ENCODE results near the gene IL1B.
"Not testable (repeated sequence)": the region's sequence is repeated elsewhere in the genome, so short reads cannot be mapped to it uniquely, and the experiment has no call there.

Gene IL1B

GRCh38 chr2:112846031-112846430, 9.5 kb upstream of the IL1B start:
- no peaks in the 10 kb centered on the region for H3K27me3 ChIP-seq (ENCODE audit: control insufficient read depth, insufficient read depth, low read length)
- H3K9ac ChIP-seq (ENCODE audit: low read depth, low read length), result no peak overlapping the region
- H3K36me3 ChIP-seq (ENCODE audit: control insufficient read depth, insufficient read depth, low read length), result no peaks in the 10 kb centered on the region
- H3K4me3 ChIP-seq (ENCODE audit: low read depth, low read length), result no peak overlapping the region
- peaks cover 25% of the 10 kb centered on the region for H3K4me1 ChIP-seq (ENCODE audit: control insufficient read depth, insufficient read depth, low read length)
- H3K9me3 ChIP-seq (ENCODE audit: control insufficient read depth, insufficient read depth, low read length), result no peaks in the 10 kb centered on the region

DNA sequence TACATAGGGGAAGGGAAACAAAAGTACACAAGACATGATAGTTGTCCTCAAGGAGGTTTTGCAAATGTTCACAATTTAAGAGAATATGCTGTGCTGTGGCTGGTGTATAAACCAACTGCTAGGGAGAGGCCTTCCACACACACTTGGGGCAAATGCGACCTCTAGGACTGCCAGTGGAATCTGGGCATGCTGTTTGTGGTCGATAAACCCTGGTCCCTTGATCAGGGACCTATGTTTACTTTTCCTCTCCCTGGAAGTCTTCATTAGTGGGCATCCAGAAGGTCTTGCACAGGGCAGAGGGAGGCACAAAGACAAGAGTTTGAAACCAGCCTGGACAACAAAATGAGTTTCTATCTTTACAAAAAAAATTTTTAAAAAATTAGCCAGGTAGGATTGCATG, 7.3 kb upstream of the IL1B start:
- H3K4me3 ChIP-seq (ENCODE audit: low read depth, low read length), result no peak overlapping the region
- no peaks in the 10 kb centered on the region for H3K27me3 ChIP-seq (ENCODE audit: control insufficient read depth, insufficient read depth, low read length)
- no peaks in the 10 kb centered on the region for H3K9me3 ChIP-seq (ENCODE audit: control insufficient read depth, insufficient read depth, low read length)
- no peaks in the 10 kb centered on the region for H3K36me3 ChIP-seq (ENCODE audit: control insufficient read depth, insufficient read depth, low read length)
- peaks cover 9% of the 10 kb centered on the region for H3K4me1 ChIP-seq (ENCODE audit: control insufficient read depth, insufficient read depth, low read length)
- H3K9ac ChIP-seq (ENCODE audit: low read depth, low read length), result no peak overlapping the region

DNA sequence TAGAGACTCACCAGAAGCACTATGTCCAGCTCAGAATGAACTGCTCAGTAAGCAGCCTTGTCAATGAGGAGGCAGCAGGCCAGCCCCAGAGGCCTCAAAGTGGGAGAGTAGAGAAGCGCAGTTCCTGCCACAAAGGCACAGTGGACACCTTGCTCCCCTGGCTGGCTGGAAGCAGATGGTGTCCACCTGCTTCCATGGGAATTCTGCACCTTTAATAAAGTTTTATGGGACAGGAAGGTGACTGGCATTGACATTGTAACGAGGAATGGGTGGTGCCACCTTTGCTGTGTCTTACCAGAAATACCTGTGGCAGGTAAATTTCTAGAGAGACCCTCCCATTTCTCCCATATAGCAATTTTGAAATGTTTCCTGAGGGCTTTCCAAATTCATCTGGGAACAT, 6.7 kb upstream of the IL1B start:
- no peaks in the 10 kb centered on the region for H3K9me3 ChIP-seq (ENCODE audit: control insufficient read depth, insufficient read depth, low read length)
- H3K4me1 ChIP-seq (ENCODE audit: control insufficient read depth, insufficient read depth, low read length), result peaks cover 4% of the 10 kb centered on the region
- no peak overlapping the region for H3K9ac ChIP-seq (ENCODE audit: low read depth, low read length)
- H3K4me3 ChIP-seq (ENCODE audit: low read depth, low read length), result no peak overlapping the region
- H3K27me3 ChIP-seq (ENCODE audit: control insufficient read depth, insufficient read depth, low read length), result no peaks in the 10 kb centered on the region
- H3K36me3 ChIP-seq (ENCODE audit: control insufficient read depth, insufficient read depth, low read length), result no peaks in the 10 kb centered on the region

DNA sequence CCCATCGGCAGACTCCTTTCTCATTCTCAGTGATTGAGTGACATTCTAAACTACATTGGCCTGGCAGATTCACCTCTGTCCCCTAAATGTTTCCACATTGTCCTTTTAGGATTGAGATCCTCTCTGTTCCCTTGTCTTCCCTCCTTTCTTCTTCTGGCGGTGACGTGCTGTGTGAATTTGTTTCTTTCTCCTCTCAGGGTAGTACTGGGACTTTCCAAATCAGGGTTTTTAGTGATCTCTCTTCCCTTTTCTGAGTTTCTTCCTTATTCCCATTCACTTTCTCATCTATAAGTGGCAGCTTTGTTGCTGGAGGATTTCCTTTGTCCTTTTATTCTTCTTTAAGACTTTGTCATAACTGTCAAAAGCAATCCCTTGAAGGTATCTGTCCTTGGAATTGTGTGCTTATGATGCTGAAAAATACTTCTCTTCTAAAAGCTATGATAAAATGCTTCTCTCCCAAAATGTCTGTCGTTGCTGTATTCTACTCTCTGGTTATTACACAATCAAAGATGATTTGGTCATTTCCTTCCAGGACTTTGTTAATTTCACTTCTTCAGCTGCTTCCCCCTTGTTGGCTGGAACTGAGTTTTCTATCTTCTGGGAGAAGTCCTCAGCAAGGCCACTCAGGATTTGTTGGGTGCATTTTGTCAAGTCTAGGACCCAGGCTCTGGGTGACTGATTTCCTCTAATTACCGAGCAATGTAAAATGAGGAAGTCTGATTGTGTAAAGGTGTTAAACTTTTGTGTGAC, 4.9 kb upstream of the IL1B start:
- Histone ChIP-seq H3K9ac (ENCODE audit: low read depth, low read length) (no peak overlapping the region), H3K36me3 (ENCODE audit: control insufficient read depth, insufficient read depth, low read length) (no peaks in the 10 kb centered on the region), H3K27me3 (ENCODE audit: control insufficient read depth, insufficient read depth, low read length) (no peaks in the 10 kb centered on the region), H3K9me3 (ENCODE audit: control insufficient read depth, insufficient read depth, low read length) (no peaks in the 10 kb centered on the region), H3K4me3 (ENCODE audit: low read depth, low read length) (no peak overlapping the region), H3K4me1 (ENCODE audit: control insufficient read depth, insufficient read depth, low read length) (no peaks in the 10 kb centered on the region)

DNA sequence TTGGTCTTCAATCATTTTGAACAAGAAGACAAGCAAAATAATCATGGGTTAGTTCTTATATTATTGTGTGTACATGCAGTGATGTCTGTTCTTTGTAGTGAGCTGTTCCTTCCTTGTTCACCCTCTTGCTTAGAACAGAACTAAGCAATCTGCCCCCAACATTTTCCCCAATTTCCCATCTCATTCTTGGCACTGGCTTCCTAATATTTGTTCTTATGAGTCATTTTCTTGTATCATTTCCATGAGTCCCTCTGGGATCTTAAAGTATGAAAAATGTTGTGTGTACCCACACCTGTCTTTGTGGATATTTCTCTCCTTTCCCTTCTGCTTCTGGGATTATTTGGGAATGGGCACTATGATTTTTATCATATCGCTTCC, 3.5 kb upstream of the IL1B start:
- H3K4me3 ChIP-seq (ENCODE audit: low read depth, low read length), result no peak overlapping the region
- no peaks in the 10 kb centered on the region for H3K4me1 ChIP-seq (ENCODE audit: control insufficient read depth, insufficient read depth, low read length)
- H3K9me3 ChIP-seq (ENCODE audit: control insufficient read depth, insufficient read depth, low read length), result no peaks in the 10 kb centered on the region
- no peaks in the 10 kb centered on the region for H3K36me3 ChIP-seq (ENCODE audit: control insufficient read depth, insufficient read depth, low read length)
- H3K9ac ChIP-seq (ENCODE audit: low read depth, low read length), result no peak overlapping the region
- no peaks in the 10 kb centered on the region for H3K27me3 ChIP-seq (ENCODE audit: control insufficient read depth, insufficient read depth, low read length)

DNA sequence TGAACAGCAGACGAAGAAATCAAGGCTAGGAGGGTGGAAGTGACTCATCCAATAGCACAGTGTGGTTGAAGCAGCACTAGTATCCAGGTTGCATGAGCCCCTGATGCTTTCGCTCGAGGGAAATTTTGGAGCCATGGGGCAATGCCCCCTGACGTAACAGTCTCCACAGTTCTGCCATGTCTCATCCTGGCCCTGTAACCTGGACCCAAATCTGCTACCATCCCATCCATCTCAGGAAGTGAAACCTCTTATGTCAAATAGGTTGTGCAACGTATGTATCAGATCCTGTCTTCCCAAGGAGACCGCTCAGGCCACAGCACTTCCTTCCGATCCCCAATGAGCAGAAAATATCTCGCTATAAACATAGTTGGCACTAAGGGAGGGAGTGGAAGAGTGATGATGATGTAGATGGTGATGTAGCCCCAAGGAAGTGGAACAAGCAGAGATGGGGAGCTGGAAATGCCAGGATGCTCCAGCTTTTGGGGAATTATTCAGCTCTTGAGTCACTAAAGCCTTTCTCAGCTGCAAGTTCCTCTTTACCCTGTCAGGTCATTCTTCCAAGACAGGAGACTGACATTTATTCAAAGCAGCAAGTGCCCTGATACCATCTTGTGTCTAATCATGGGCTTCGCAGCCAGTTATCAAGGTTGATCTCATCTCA, 3.0 kb upstream of the IL1B start:
- H3K9me3 ChIP-seq (ENCODE audit: control insufficient read depth, insufficient read depth, low read length), result no peaks in the 10 kb centered on the region
- H3K4me3 ChIP-seq (ENCODE audit: low read depth, low read length), result no peak overlapping the region
- no peaks in the 10 kb centered on the region for H3K36me3 ChIP-seq (ENCODE audit: control insufficient read depth, insufficient read depth, low read length)
- H3K27me3 ChIP-seq (ENCODE audit: control insufficient read depth, insufficient read depth, low read length), result no peaks in the 10 kb centered on the region
- H3K9ac ChIP-seq (ENCODE audit: low read depth, low read length), result no peak overlapping the region
- H3K4me1 ChIP-seq (ENCODE audit: control insufficient read depth, insufficient read depth, low read length), result no peaks in the 10 kb centered on the region

DNA sequence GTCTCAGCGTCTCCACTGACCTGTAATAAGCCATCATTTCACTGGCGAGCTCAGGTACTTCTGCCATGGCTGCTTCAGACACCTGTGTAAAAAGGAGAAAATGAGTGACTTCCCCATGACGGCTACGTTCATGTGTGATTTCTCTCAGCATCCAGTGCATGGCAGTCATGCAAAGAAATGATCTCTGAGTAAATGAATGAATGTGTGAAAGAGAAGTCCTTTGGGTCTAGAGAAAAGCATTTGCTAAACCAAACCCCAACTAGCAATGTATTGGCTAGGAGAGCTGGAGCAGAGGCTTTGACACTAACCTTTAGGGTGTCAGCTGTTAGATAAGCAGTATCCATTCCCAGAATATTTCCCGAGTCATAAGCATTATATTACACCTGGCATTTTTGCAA, 417 bp downstream of the IL1B start:
- Histone ChIP-seq H3K9me3 (ENCODE audit: control insufficient read depth, insufficient read depth, low read length) (no peaks in the 10 kb centered on the region), H3K4me1 (ENCODE audit: control insufficient read depth, insufficient read depth, low read length) (no peaks in the 10 kb centered on the region), H3K9ac (ENCODE audit: low read depth, low read length) (no peak overlapping the region), H3K4me3 (ENCODE audit: low read depth, low read length) (no peak overlapping the region), H3K27me3 (ENCODE audit: control insufficient read depth, insufficient read depth, low read length) (no peaks in the 10 kb centered on the region), H3K36me3 (ENCODE audit: control insufficient read depth, insufficient read depth, low read length) (no peaks in the 10 kb centered on the region)

DNA sequence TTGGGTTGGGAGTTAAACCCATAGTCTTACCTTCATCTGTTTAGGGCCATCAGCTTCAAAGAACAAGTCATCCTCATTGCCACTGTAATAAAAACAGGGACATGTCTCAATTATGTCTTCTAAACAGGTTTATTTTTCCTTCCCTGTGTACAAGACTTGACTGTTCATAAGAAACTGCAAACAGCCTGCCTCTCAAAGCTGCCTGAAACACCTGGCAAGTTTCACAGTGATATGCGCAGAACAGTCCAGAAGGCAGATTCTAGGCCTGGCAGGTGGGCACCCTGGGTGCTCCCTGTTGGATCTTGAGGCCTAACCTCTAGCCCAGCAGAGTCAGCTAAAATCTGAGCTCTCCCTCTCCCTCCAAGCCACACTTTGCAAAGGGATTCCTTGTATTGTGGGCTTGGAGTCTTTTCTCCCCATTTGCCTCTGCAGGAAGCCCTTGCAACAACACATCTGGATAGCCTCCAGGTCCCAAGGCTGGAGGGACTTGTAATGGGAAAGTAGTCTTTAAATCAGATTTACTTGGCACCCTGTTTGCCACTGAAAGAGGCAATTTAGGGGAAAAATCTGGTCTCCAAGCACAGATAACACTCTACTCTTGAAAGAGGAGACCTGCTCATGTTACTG, 930 bp downstream of the IL1B start:
- no peak overlapping the region for H3K4me3 ChIP-seq (ENCODE audit: low read depth, low read length)
- no peak overlapping the region for H3K9ac ChIP-seq (ENCODE audit: low read depth, low read length)

DNA sequence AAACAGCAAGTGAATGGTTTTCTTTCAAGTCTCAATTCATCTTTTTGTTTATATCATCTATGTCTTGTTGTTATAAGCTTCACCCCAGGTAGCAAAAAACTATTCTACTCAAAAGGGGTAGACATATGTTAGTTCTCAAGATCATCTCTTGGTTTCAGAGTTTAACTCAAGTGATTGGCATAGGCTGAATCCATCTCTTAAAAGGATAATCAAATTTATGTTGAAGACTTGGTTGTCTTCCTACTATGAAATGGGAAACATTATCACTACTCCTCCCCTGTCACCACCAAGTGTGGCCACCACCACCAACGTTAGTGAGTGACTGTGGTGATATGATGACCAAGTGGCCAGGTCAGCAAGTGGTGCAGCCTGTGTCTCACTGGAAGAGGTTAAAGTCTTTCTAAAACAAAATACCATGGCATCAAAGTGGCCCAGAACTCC, 1.5 kb downstream of the IL1B start:
- no peaks in the 10 kb centered on the region for H3K4me1 ChIP-seq (ENCODE audit: control insufficient read depth, insufficient read depth, low read length)
- no peak overlapping the region for H3K4me3 ChIP-seq (ENCODE audit: low read depth, low read length)
- no peak overlapping the region for H3K9ac ChIP-seq (ENCODE audit: low read depth, low read length)
- no peaks in the 10 kb centered on the region for H3K36me3 ChIP-seq (ENCODE audit: control insufficient read depth, insufficient read depth, low read length)
- H3K27me3 ChIP-seq (ENCODE audit: control insufficient read depth, insufficient read depth, low read length), result no peaks in the 10 kb centered on the region
- no peaks in the 10 kb centered on the region for H3K9me3 ChIP-seq (ENCODE audit: control insufficient read depth, insufficient read depth, low read length)

More for the DNA sequence above, 930 bp downstream of the IL1B start:
- Histone ChIP-seq H3K36me3 (ENCODE audit: control insufficient read depth, insufficient read depth, low read length) (no peaks in the 10 kb centered on the region), H3K9me3 (ENCODE audit: control insufficient read depth, insufficient read depth, low read length) (no peaks in the 10 kb centered on the region), H3K4me1 (ENCODE audit: control insufficient read depth, insufficient read depth, low read length) (no peaks in the 10 kb centered on the region), H3K27me3 (ENCODE audit: control insufficient read depth, insufficient read depth, low read length) (no peaks in the 10 kb centered on the region)

DNA sequence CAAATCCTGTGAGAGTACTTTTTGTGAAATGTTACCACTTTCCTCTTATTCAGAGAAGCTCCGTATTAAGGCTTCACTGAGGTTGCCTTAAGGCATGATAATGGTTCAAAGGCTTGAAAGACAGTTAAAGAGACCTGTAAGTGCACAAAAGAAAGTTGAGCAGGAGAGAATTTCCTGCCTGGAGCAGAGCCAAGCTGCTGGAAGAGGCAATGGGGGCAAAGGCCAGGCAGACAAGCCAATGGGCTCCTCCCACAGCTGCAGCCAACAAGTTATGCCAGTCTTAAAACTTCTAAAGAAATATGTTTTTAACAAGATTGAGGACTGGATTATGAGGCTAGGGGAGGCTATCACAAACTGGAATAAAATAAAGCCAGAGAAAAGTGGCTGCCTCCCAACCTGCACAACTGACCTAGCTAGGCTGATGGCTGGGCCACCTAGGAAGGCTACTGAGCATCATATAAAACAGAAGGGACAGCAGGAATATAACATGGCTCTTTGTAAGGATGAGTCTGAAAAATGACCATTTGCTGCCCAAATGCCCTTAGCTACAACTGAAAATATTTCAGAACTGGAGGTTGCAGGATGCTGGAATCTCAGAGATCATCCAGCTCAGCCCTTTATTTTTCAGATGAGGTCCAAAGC, 2.1 kb downstream of the IL1B start:
- Histone ChIP-seq H3K9ac (ENCODE audit: low read depth, low read length) (no peak overlapping the region), H3K4me3 (ENCODE audit: low read depth, low read length) (no peak overlapping the region), H3K9me3 (ENCODE audit: control insufficient read depth, insufficient read depth, low read length) (no peaks in the 10 kb centered on the region), H3K36me3 (ENCODE audit: control insufficient read depth, insufficient read depth, low read length) (no peaks in the 10 kb centered on the region), H3K27me3 (ENCODE audit: control insufficient read depth, insufficient read depth, low read length) (no peaks in the 10 kb centered on the region), H3K4me1 (ENCODE audit: control insufficient read depth, insufficient read depth, low read length) (no peaks in the 10 kb centered on the region)

GRCh38 chr2:112833976-112834375, 2.6 kb downstream of the IL1B start:
- no peaks in the 10 kb centered on the region for H3K36me3 ChIP-seq (ENCODE audit: control insufficient read depth, insufficient read depth, low read length)
- H3K4me1 ChIP-seq (ENCODE audit: control insufficient read depth, insufficient read depth, low read length), result no peaks in the 10 kb centered on the region
- no peaks in the 10 kb centered on the region for H3K27me3 ChIP-seq (ENCODE audit: control insufficient read depth, insufficient read depth, low read length)
- H3K4me3 ChIP-seq (ENCODE audit: low read depth, low read length), result no peak overlapping the region
- no peaks in the 10 kb centered on the region for H3K9me3 ChIP-seq (ENCODE audit: control insufficient read depth, insufficient read depth, low read length)
- no peak overlapping the region for H3K9ac ChIP-seq (ENCODE audit: low read depth, low read length)

- not testable (repeated sequence) for H3K4me1 ChIP-seq (ENCODE audit: control insufficient read depth, insufficient read depth, low read length); H3K36me3 ChIP-seq (ENCODE audit: control insufficient read depth, insufficient read depth, low read length); H3K4me3 ChIP-seq (ENCODE audit: low read depth, low read length); H3K9ac ChIP-seq (ENCODE audit: low read depth, low read length); H3K9me3 ChIP-seq (ENCODE audit: control insufficient read depth, insufficient read depth, low read length); H3K27me3 ChIP-seq (ENCODE audit: control insufficient read depth, insufficient read depth, low read length)
Observed at GRCh38 chr2:112833639-112833931, 3.0 kb downstream of the IL1B start.
